ENCODE measurements around the gene ROBO2. TPM values are rescaled to one million over a fixed set of nuclear protein-coding genes. Genes with fewer than 3 reads are reported as not detected.
A peak's percentile ranks its signal among the peaks of the same experiment; 100 is the strongest.

The ROBO2 gene
- total RNA-seq, 1 donor from 2014 or later: 3.9 TPM

GRCh38 chr3:77309460-77309859 lies 269.6 kb downstream of the ROBO2 start:
- Histone ChIP-seq H3K4me3 (ENCODE audit: low read depth, low read length) (no peak overlapping the region), H3K36me3 (ENCODE audit: control insufficient read depth, insufficient read depth, low read length) (no peaks in the 10 kb centered on the region), H3K27me3 (ENCODE audit: control insufficient read depth, insufficient read depth, low read length) (no peaks in the 10 kb centered on the region)
- no peak for TF ChIP-seq CTCF (IDR thresholded peaks at IDR 0.05; ENCODE audit: insufficient read depth, low read length, poor library complexity, severe bottlenecking)
- no peak for DNase-seq (ENCODE audit: low read depth)

- TF ChIP-seq CTCF (IDR thresholded peaks at IDR 0.05; ENCODE audit: insufficient read depth, low read length, poor library complexity, severe bottlenecking): no peak
- Histone ChIP-seq H3K27me3 (ENCODE audit: control insufficient read depth, insufficient read depth, low read length) (no peaks in the 10 kb centered on the region), H3K4me3 (ENCODE audit: low read depth, low read length) (no peak overlapping the region), H3K36me3 (ENCODE audit: control insufficient read depth, insufficient read depth, low read length) (no peaks in the 10 kb centered on the region)
- no peak for DNase-seq (ENCODE audit: low read depth)
Measured at GRCh38 chr3:77313843-77314242, 273.9 kb downstream of the ROBO2 start.

- no peaks in the 10 kb centered on the region for H3K27me3 ChIP-seq (ENCODE audit: control insufficient read depth, insufficient read depth, low read length)
- TF ChIP-seq CTCF (IDR thresholded peaks at IDR 0.05; ENCODE audit: insufficient read depth, low read length, poor library complexity, severe bottlenecking): peak; percentile 29
- H3K4me3 ChIP-seq (ENCODE audit: low read depth, low read length): no peak overlapping the region
- no peaks in the 10 kb centered on the region for H3K36me3 ChIP-seq (ENCODE audit: control insufficient read depth, insufficient read depth, low read length)
- no peak for DNase-seq (ENCODE audit: low read depth)
Measured at GRCh38 chr3:77319711-77320110, 279.8 kb downstream of the ROBO2 start.

GRCh38 chr3:77320514-77320913 lies 280.6 kb downstream of the ROBO2 start:
- no peak overlapping the region for H3K4me3 ChIP-seq (ENCODE audit: low read depth, low read length)
- no peaks in the 10 kb centered on the region for H3K36me3 ChIP-seq (ENCODE audit: control insufficient read depth, insufficient read depth, low read length)
- H3K27me3 ChIP-seq (ENCODE audit: control insufficient read depth, insufficient read depth, low read length): no peaks in the 10 kb centered on the region
- DNase-seq (ENCODE audit: low read depth): no peak
- peak; percentile 61 for TF ChIP-seq CTCF (IDR thresholded peaks at IDR 0.05; ENCODE audit: insufficient read depth, low read length, poor library complexity, severe bottlenecking)

GRCh38 chr3:77321646-77322045 lies 281.7 kb downstream of the ROBO2 start:
- Histone ChIP-seq H3K27me3 (ENCODE audit: control insufficient read depth, insufficient read depth, low read length) (no peaks in the 10 kb centered on the region), H3K4me3 (ENCODE audit: low read depth, low read length) (no peak overlapping the region), H3K36me3 (ENCODE audit: control insufficient read depth, insufficient read depth, low read length) (no peaks in the 10 kb centered on the region)
- no peak for DNase-seq (ENCODE audit: low read depth)
- TF ChIP-seq CTCF (IDR thresholded peaks at IDR 0.05; ENCODE audit: insufficient read depth, low read length, poor library complexity, severe bottlenecking): no peak

GRCh38 chr3:77323626-77324025 lies 283.7 kb downstream of the ROBO2 start:
- Histone ChIP-seq H3K27me3 (ENCODE audit: control insufficient read depth, insufficient read depth, low read length) (no peaks in the 10 kb centered on the region), H3K4me3 (ENCODE audit: low read depth, low read length) (no peak overlapping the region), H3K36me3 (ENCODE audit: control insufficient read depth, insufficient read depth, low read length) (no peaks in the 10 kb centered on the region)
- no peak for TF ChIP-seq CTCF (IDR thresholded peaks at IDR 0.05; ENCODE audit: insufficient read depth, low read length, poor library complexity, severe bottlenecking)
- DNase-seq (ENCODE audit: low read depth): no peak
